Activated naive CD4-positive, alpha-beta T cell treated with anti-CD3 and anti-CD28 coated beads for 36 hours (primary cell): ENCODE results near the gene CCDC14. TPM values are rescaled to one million over a fixed set of nuclear protein-coding genes. Genes with fewer than 3 reads are reported as not detected.

ENCODE experiments used
- CTCF ChIA-PET: fragments of 350-600 bp; sonication (Branson Sonifier 250); formaldehyde crosslinking; loops from one replicate; lab custom pipeline; 2021; ENCODE audit warnings: antibody characterized with exemption; lab: Charles Lee
- DNase-seq: peaks from one replicate; pipeline ENCODE4 v3.0.0-alpha.2; 2020
- H3K27ac Mint-ChIP-seq: one replicate; pipeline ENCODE4 v1.8.0; 2021; ENCODE audit warnings: mild to moderate bottlenecking, mixed read lengths
- H3K27me3 Mint-ChIP-seq: one replicate; pipeline ENCODE4 v1.8.0; 2021; ENCODE audit warnings: low read depth, mixed read lengths
- H3K36me3 Mint-ChIP-seq: one replicate; pipeline ENCODE4 v1.8.0; 2021; ENCODE audit warnings: low read depth, mixed read lengths
- H3K4me1 Mint-ChIP-seq: one replicate; pipeline ENCODE4 v1.8.0; 2021; ENCODE audit warnings: low read depth, mixed read lengths
- H3K4me3 Mint-ChIP-seq: one replicate; pipeline ENCODE4 v1.8.0; 2021; ENCODE audit warnings: mild to moderate bottlenecking, moderate library complexity, mixed read lengths
- H3K9me3 Mint-ChIP-seq: one replicate; pipeline ENCODE4 v1.8.0; 2021; ENCODE audit warnings: mixed read lengths
- intact Hi-C: fragments of 100-400 bp; cut with micrococcal nuclease; formaldehyde crosslinking; loops from one replicate; pipeline ENCODE4 v1.15.1; 2023
- total RNA-seq, 2 experiments: library from RNA; stranded (reverse); gene quantifications; one replicate each; pipeline ENCODE4 v1.2.3, GENCODE V29; 2021

CCDC14 gene
- total RNA-seq, 2 experiments from 2014 or later: 44.8 to 48.4 TPM

GRCh38 chr3:123869165-123869564 lies 91.9 kb downstream of the CCDC14 start:
- H3K4me1 Mint-ChIP-seq: no peaks in the 10 kb centered on the region
- H3K4me3 Mint-ChIP-seq: no peak overlapping the region
- intact Hi-C loops: no loop called here
- DNase-seq: no peak
- CTCF ChIA-PET: no interaction called here
- H3K9me3 Mint-ChIP-seq: no peaks in the 10 kb centered on the region
- peaks cover 5% of the 10 kb centered on the region for H3K27me3 Mint-ChIP-seq
- H3K27ac Mint-ChIP-seq: no peak overlapping the region
- H3K36me3 Mint-ChIP-seq: no peaks in the 10 kb centered on the region

- DNase-seq: no peak
- Mint-ChIP-seq H3K4me3 (no peak overlapping the region), H3K27ac (no peak overlapping the region), H3K36me3 (no peaks in the 10 kb centered on the region), H3K4me1 (no peaks in the 10 kb centered on the region), H3K27me3 (peaks cover 4% of the 10 kb centered on the region), H3K9me3 (no peaks in the 10 kb centered on the region)
- CTCF ChIA-PET: interaction anchor here (0.6 kb wide), 1 partner anchor 215 kb away, joined by 4 read pairs; no protein-coding TSS in a partner anchor
- intact Hi-C loops: no loop called here
These were observed 96.3 kb downstream of the CCDC14 start for GRCh38 chr3:123864706-123865105.

Other genes starting within 250 kb of the CCDC14 start
- not detected for gene MYLK, start 76.9 kb downstream of the CCDC14 start, total RNA-seq
- not detected for gene ROPN1, start 30.9 kb upstream of the CCDC14 start, total RNA-seq
- gene KALRN, start 72.1 kb upstream of the CCDC14 start, total RNA-seq: 1 to 10 TPM; 8.1 to 8.9 TPM